ENCODE results near the gene PRX. TPM values are rescaled to one million over a fixed set of nuclear protein-coding genes. Genes with fewer than 3 reads are reported as not detected.

PRX gene
- total and polyA plus RNA-seq, 2 of the 13 experiments (the other 11 are each of a cell fraction or from before 2014, with no cell fraction given), result 0.66 TPM

- TF ChIP-seq, protein P1, sequence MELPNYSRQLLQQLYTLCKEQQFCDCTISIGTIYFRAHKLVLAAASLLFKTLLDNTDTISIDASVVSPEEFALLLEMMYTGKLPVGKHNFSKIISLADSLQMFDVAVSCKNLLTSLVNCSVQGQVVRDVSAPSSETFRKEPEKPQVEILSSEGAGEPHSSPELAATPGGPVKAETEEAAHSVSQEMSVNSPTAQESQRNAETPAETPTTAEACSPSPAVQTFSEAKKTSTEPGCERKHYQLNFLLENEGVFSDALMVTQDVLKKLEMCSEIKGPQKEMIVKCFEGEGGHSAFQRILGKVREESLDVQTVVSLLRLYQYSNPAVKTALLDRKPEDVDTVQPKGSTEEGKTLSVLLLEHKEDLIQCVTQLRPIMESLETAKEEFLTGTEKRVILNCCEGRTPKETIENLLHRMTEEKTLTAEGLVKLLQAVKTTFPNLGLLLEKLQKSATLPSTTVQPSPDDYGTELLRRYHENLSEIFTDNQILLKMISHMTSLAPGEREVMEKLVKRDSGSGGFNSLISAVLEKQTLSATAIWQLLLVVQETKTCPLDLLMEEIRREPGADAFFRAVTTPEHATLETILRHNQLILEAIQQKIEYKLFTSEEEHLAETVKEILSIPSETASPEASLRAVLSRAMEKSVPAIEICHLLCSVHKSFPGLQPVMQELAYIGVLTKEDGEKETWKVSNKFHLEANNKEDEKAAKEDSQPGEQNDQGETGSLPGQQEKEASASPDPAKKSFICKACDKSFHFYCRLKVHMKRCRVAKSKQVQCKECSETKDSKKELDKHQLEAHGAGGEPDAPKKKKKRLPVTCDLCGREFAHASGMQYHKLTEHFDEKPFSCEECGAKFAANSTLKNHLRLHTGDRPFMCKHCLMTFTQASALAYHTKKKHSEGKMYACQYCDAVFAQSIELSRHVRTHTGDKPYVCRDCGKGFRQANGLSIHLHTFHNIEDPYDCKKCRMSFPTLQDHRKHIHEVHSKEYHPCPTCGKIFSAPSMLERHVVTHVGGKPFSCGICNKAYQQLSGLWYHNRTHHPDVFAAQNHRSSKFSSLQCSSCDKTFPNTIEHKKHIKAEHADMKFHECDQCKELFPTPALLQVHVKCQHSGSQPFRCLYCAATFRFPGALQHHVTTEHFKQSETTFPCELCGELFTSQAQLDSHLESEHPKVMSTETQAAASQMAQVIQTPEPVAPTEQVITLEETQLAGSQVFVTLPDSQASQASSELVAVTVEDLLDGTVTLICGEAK (IDR thresholded peaks at IDR 0.05), result no peak
- TF ChIP-seq, protein P1 (CRISPR knock-in tag; IDR thresholded peaks at IDR 0.05), result no peak
- TF ChIP-seq PBX2 (CRISPR knock-in tag; IDR thresholded peaks at IDR 0.05), result no peak
- TF ChIP-seq ZNF550 (CRISPR knock-in tag; IDR thresholded peaks at IDR 0.05; ENCODE audit: borderline replicate concordance), result no peak
- peak; percentile 65 for TF ChIP-seq MED8 (CRISPR knock-in tag; IDR thresholded peaks at IDR 0.05; ENCODE audit: insufficient replicate concordance)
- no peak for TF ChIP-seq AHDC1 (CRISPR knock-in tag; IDR thresholded peaks at IDR 0.05; ENCODE audit: borderline replicate concordance)
- TF ChIP-seq KLF9 (CRISPR knock-in tag; IDR thresholded peaks at IDR 0.05; ENCODE audit: low read depth), result peak; percentile 94; the same call in 1 of the 2 replicates
Measured at GRCh38 chr19:40444000-40444824, 31.0 kb upstream of the PRX start, which contains the start of gene SERTAD3 (continued).

Data from HepG2 (cell line).